Measurements from ENCODE around the gene VPS35. TPM values are rescaled to one million over a fixed set of nuclear protein-coding genes. Genes with fewer than 3 reads are reported as not detected.
"Not testable (repeated sequence)": the region's sequence is repeated elsewhere in the genome, so short reads cannot be mapped to it uniquely, and the experiment has no call there.

The VPS35 gene
- total RNA-seq, 2 experiments from 2014 or later: 58.8 to 87.2 TPM

DNA sequence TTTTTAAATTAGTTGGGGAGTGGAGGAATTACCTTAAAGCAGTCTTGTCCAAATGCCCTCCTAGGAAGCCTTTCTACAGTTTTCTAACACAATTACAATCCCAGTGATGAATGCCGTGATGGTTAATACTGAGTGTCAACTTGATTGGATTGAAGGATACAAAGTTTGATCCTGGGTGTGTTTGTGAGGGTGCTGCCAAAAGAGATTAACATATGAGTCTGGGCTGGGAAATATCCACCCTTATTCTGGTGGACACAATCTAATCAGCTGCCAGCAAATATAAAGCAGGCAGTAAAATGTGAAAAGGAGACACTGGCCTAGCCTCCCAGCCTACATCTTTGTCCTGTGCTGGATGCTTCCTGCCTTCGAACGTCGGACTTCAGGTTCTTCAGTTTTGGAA is 12.6 kb upstream of the VPS35 start:
- no peaks in the 10 kb centered on the region for H3K27me3 Mint-ChIP-seq
- peaks cover 5% of the 10 kb centered on the region for H3K4me1 Mint-ChIP-seq
- no peak for ATAC-seq
- CTCF ChIA-PET: no interaction called here
- H3K27ac Mint-ChIP-seq: no peak overlapping the region
- H3K4me3 Mint-ChIP-seq: no peak overlapping the region
- DNase-seq: no peak
- H3K36me3 Mint-ChIP-seq: peaks cover 27% of the 10 kb centered on the region
- no peaks in the 10 kb centered on the region for H3K9me3 Mint-ChIP-seq (ENCODE audit: low read depth)

DNA sequence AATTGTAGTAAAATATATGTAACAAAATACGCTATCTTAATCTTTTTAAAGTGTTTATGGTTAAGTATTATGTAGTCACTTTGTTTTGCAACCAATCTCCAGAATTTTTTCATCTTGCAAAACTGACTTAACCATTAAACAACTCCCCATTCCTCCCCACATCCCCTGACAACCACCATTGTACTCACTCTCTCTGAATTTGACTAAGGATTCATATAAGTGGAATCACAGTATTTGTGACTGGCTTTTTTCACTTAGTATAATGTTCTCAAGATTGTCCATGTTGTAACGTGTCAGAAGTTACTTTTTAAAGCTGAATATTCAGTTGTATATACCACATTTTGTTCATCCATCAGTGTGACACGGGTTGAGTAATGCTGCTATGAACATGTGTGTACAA is 11.1 kb upstream of the VPS35 start:
- Mint-ChIP-seq H3K36me3 (peaks cover 39% of the 10 kb centered on the region), H3K4me3 (no peak overlapping the region), H3K27ac (no peak overlapping the region), H3K4me1 (peaks cover 2% of the 10 kb centered on the region), H3K9me3 (ENCODE audit: low read depth) (no peaks in the 10 kb centered on the region), H3K27me3 (no peaks in the 10 kb centered on the region)
- CTCF ChIA-PET: interaction anchor here (0.8 to 1.0 kb wide), 2 partner anchors 26 to 230 kb away, joined by 3 read pairs; no protein-coding TSS in a partner anchor
- DNase-seq (no peak), ATAC-seq (no peak)

DNA sequence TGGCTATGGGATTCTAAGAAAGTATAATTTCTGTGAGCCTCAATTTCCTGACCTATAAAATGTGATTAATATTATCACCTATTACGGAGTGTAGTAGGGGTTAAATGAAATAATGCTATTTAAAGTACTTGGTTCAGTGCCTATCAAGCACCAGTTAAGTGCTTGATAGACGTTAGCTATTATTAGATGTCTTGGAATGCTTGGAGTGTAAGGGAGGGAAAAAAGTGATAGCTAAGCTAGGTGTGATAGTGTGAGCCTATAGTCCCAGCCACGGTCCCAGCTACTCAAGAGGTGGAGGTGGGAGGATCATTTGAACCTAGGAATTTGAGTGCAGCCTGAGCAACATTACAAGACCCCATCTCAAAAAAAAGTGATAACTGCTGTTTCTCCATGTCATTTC is 8.0 kb upstream of the VPS35 start:
- Mint-ChIP-seq H3K36me3 (peaks cover 47% of the 10 kb centered on the region), H3K9me3 (ENCODE audit: low read depth) (no peaks in the 10 kb centered on the region), H3K4me3 (no peak overlapping the region), H3K4me1 (peaks cover 12% of the 10 kb centered on the region), H3K27me3 (no peaks in the 10 kb centered on the region), H3K27ac (no peak overlapping the region)
- CTCF ChIA-PET: no interaction called here
- DNase-seq: no peak
- ATAC-seq: no peak

DNA sequence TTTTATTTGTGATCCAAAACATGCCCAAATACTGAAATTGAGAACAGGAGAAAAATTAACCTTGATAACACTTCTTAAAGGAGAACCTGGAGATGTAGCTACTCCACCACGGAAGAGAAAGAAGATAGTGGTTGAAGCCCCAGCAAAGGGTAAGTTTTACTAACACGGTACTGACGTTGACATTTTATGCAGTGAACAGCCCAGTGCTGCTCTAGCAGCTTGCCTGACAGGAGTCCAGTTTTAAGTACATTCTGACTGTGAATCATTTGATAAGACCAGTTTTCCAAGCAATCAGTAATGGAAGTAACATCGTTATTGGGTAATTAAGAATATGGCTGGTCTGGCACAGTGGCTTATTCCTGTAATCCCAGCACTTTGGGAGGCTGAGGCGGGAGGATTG is 7.0 kb upstream of the VPS35 start:
- Mint-ChIP-seq H3K4me3 (no peak overlapping the region), H3K27me3 (no peaks in the 10 kb centered on the region), H3K36me3 (peaks cover 55% of the 10 kb centered on the region), H3K4me1 (peaks cover 20% of the 10 kb centered on the region), H3K9me3 (ENCODE audit: low read depth) (no peaks in the 10 kb centered on the region), H3K27ac (no peak overlapping the region)
- CTCF ChIA-PET: no interaction called here
- DNase-seq (no peak), ATAC-seq (no peak)

DNA sequence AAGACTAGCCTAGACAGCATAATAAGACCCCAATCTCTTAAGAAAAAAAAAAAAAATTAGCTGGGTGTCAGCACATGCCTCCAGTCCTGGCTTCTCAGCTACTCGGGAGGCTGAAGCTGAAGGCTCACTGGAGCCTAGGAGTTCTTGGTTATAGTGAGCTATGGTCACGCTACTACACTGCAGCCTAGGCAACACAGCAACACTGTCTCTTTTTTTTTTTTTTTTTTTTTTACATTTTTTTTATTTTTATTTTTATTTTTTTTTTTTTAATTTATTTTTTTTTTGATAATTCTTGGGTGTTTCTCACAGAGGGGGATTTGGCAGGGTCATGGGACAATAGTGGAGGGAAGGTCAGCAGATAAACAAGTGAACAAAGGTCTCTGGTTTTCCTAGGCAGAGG is 4.6 kb upstream of the VPS35 start:
- Mint-ChIP-seq H3K36me3 (peaks cover 48% of the 10 kb centered on the region), H3K9me3 (ENCODE audit: low read depth) (no peaks in the 10 kb centered on the region), H3K4me3 (no peak overlapping the region), H3K27ac (no peak overlapping the region), H3K4me1 (peaks cover 24% of the 10 kb centered on the region), H3K27me3 (no peaks in the 10 kb centered on the region)
- ATAC-seq (no peak), DNase-seq (no peak)
- CTCF ChIA-PET: no interaction called here

DNA sequence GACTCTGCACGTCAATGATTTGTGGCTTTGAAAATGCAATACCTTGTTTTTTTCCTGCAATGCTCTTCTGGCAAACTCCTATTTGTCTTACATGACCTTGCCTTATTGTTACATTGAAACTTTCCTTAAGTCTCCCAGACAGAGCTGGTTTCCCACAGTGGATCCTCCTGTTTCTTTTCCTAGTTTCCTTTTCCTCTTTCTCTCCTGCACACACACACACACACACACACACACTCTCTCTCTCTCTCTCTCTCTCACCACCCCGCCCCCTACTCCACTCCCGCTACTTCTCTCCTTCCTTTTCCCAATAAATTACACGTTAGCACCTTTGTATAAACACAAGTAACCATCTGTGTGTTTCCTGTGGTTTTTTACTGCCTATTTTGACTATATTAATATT is 2.7 kb upstream of the VPS35 start:
- DNase-seq (no peak), ATAC-seq (no peak)
- Mint-ChIP-seq H3K4me3 (no peak overlapping the region), H3K27ac (peak overlapping the region; percentile 45), H3K36me3 (peaks cover 40% of the 10 kb centered on the region), H3K9me3 (ENCODE audit: low read depth) (no peaks in the 10 kb centered on the region), H3K27me3 (no peaks in the 10 kb centered on the region), H3K4me1 (peaks cover 38% of the 10 kb centered on the region)
- CTCF ChIA-PET: interaction anchor here (1.2 to 1.7 kb wide), 5 partner anchors 11 to 111 kb away, joined by 3 to 9 read pairs (median 3); no protein-coding TSS in a partner anchor

DNA sequence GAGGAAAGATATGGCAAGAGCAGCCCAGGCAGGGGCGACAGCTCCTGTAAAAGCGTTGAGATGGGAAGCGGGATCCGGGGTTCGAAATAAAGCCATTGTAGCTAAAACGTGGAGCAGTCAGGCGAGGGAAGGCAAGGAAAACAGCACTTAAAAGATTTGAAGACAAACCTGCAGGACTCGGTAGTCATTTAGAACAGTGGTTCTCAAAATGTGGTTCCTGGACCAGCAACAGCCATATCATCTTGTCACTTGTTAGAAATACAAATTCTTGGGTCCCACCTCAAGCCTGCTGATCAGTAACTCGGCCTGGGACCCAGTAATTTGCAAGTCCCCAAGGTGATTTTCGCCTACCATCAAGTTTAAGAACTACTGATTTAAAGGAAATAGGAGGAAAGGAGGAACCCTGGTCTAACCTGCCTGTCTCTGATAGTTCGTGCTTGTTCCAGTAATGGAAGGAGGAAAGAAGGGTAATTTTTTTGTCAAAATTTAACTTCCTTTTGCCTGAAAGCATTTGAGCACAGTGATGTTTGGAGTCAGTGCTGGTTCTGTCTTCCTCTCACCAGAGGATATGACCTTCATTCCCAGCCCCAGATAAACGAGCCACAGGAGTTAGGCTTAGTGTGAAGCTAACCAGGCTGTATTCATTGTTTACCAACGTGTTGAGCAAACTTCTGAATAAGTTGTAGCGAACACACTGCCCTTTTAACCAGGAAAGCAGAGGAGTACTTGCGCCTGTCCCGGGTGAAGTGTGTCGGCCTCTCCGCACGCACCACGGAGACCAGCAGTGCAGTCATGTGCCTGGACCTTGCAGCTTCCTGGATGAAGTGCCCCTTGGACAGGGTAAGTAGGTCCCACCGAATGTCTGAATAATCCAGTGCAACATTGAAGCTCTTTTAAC is 1.6 kb upstream of the VPS35 start:
- H3K27ac Mint-ChIP-seq: no peak overlapping the region
- peaks cover 31% of the 10 kb centered on the region for H3K36me3 Mint-ChIP-seq
- H3K27me3 Mint-ChIP-seq: no peaks in the 10 kb centered on the region
- ATAC-seq: no peak
- no peak overlapping the region for H3K4me3 Mint-ChIP-seq
- H3K4me1 Mint-ChIP-seq: peaks cover 43% of the 10 kb centered on the region
- CTCF ChIA-PET: interaction anchor here (0.8 to 2.5 kb wide), 8 partner anchors 8 to 164 kb away, joined by 3 to 14 read pairs (median 3); no protein-coding TSS in a partner anchor
- DNase-seq: no peak
- no peaks in the 10 kb centered on the region for H3K9me3 Mint-ChIP-seq (ENCODE audit: low read depth)

DNA sequence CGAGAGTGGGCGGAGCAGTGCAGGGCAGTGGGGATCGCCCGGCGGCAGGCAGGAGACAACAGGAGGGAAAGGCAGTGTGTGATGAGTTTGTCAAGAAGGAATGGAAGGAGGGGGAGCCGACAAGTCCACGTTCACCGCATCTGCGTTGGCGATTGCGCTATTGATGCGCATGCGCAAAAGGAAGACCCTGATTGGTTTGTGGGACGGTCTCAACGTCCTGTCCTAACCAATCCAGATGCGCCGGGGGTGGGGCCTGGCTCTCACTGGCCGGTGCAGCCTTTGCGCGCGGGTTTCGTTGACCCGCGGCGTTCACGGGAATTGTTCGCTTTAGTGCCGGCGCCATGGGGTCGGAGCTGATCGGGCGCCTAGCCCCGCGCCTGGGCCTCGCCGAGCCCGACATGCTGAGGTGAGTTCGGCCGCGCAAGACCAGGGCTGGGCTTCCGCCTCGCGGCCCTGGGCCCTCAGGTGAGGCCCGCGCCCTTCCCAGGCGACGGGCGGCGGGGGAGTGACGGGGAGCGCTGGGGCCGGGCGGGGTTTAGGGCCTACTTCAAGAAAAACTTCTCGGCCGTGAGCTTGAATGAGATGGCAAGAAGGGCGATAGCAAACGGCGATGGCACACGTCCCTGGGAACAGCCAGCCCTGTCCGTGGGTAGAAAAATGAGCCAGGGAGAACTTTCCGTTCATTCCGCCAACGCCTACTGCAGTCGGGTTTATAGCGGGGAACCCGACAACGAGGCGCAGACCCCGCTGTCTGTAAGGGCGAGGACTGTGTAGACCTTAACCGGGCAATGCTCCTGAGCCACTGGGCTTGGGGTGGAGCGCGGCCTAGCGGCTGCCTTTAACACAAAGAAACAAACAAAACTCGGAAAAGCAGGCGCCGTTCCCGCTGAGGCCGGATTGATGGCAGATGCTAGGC is 645 bp upstream of the VPS35 start, which contains the start of gene ORC6:
Gene ORC6, plus strand, starts transcription at position 295 of the 916 bp plus-strand sequence. Its CDS starts 47 bp downstream, at position 342.
- peaks cover 23% of the 10 kb centered on the region for H3K36me3 Mint-ChIP-seq
- peak; percentile 98 for DNase-seq
- H3K27me3 Mint-ChIP-seq: no peaks in the 10 kb centered on the region
- peak; percentile 84 for ATAC-seq
- CTCF ChIA-PET: interaction anchor here (0.8 to 2.5 kb wide), 6 partner anchors 9 to 165 kb away, joined by 3 to 14 read pairs (median 3); no protein-coding TSS in a partner anchor
- H3K27ac Mint-ChIP-seq: no peak within 1 kb of the TSS
- H3K4me3 Mint-ChIP-seq: no peak within 1 kb of the TSS
- no peaks in the 10 kb centered on the region for H3K9me3 Mint-ChIP-seq (ENCODE audit: low read depth)
- H3K4me1 Mint-ChIP-seq: peaks cover 48% of the 10 kb centered on the region

DNA sequence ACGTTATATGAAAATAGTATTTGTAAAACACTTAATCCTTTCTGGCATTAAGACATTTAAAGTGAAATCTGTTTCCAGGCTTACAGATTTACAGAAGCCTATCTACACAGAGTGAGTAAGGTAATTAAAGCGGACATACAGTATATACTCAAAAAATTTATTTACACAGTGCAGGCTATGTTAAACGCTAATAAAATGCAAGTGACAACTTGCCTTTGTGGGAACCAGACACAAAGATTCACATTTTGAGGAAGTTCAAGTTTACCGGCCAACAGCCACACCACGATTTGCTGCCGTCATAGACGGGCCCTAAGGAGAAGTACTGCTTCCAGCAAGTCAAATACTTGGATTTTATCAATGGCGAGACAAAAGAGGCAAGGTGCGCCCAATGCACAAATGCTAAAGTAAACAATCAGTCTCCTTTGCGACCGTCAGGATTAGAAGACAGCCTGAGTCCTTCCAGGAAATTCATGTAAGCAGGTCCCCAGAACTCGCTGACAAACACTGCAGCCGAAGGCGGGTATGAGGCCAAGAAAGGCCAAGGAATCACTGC is 801 bp downstream of the VPS35 start:
- ATAC-seq (no peak), DNase-seq (no peak)
- no peak overlapping the region for H3K4me3 Mint-ChIP-seq
- CTCF ChIA-PET: interaction anchor here (2.2 kb wide), 1 partner anchor 15 kb away, joined by 12 read pairs; no protein-coding TSS in a partner anchor
- peaks cover 57% of the 10 kb centered on the region for H3K4me1 Mint-ChIP-seq
- H3K36me3 Mint-ChIP-seq: peaks cover 20% of the 10 kb centered on the region
- H3K9me3 Mint-ChIP-seq (ENCODE audit: low read depth): no peaks in the 10 kb centered on the region
- no peak overlapping the region for H3K27ac Mint-ChIP-seq
- no peaks in the 10 kb centered on the region for H3K27me3 Mint-ChIP-seq

DNA sequence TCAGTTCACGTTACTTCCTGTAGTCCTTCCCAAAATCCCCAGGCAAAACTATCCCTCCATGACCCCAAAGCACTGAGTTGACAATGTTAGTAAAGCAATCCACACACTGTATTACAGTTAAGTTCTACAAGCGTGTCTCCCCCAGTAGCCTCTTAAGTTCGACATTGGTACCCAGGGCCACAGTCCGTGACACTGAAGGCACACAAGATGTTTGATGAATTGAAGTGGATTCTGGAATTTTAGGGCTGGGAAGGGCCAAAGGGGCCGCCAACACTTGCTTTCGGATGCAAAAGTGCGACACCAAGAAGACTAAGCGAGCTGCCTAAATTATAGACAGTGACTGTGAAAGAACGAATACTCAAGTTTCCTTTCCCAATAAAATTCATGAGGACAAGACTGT is 1.5 kb downstream of the VPS35 start:
- peaks cover 15% of the 10 kb centered on the region for H3K36me3 Mint-ChIP-seq
- peaks cover 55% of the 10 kb centered on the region for H3K4me1 Mint-ChIP-seq
- no peaks in the 10 kb centered on the region for H3K9me3 Mint-ChIP-seq (ENCODE audit: low read depth)
- no peaks in the 10 kb centered on the region for H3K27me3 Mint-ChIP-seq
- CTCF ChIA-PET: interaction anchor here (2.2 kb wide), 1 partner anchor 14 kb away, joined by 12 read pairs; no protein-coding TSS in a partner anchor
- ATAC-seq (no peak), DNase-seq (no peak)
- H3K4me3 Mint-ChIP-seq: no peak overlapping the region
- H3K27ac Mint-ChIP-seq: no peak overlapping the region

DNA sequence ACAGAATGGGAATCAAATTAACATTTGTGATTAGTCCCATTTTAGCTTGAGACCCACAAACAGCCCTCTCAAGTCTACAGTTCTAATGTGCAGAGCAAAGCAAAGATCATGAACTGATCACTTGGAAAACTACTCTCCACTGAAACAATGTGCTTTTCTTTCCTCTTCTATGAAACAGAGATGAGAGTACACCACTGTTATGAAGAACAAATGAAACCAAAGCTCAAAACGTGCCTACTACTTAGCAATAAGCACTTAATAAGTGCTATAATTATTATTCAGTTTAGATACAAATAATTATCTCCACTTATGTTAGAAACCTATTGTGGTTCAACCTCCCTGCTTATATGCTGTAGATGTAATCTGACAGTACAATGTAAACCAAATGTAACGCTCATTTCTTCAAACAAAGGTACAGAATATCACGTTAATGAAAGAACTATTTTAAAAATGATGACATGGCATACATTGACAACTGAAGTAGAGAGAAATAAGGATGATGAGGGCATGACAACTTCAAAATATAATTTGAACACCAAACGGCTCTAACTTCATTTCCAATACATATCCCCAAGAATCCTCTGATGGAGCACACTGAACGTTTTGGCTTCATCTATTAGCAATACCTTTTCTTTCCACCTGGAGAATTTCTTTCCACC is 2.0 kb downstream of the VPS35 start:
- Mint-ChIP-seq H3K27ac (no peak overlapping the region), H3K4me1 (peaks cover 50% of the 10 kb centered on the region), H3K27me3 (no peaks in the 10 kb centered on the region), H3K36me3 (peaks cover 11% of the 10 kb centered on the region), H3K4me3 (no peak overlapping the region), H3K9me3 (ENCODE audit: low read depth) (no peaks in the 10 kb centered on the region)
- CTCF ChIA-PET: interaction anchor here (1.1 to 2.2 kb wide), 2 partner anchors 11 to 13 kb away, joined by 5 to 12 read pairs; no protein-coding TSS in a partner anchor
- ATAC-seq (no peak), DNase-seq (no peak)

DNA sequence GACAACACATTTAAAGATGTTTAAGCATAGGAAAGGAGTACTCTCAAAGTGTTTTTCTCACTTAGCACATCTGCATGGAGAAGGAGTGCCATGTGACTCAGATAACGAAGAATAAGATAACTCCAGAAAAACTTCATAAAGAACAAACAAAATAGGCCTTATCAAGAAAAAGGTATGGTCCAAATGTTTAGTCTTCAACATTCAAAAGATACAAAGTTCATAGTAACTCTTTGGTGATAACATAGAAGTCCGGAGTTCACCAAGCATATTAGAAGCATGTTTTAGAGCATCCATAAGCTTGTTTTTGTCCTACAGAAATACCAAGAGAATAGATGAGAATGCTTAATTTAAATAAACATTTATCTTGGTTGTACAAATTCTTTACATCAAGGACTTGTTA is 7.1 kb downstream of the VPS35 start:
- CTCF ChIA-PET; ATAC-seq; H3K4me3 Mint-ChIP-seq; H3K27me3 Mint-ChIP-seq; DNase-seq; H3K9me3 Mint-ChIP-seq (ENCODE audit: low read depth); H3K27ac Mint-ChIP-seq: not testable (repeated sequence)
- Mint-ChIP-seq H3K36me3 (peaks cover 21% of the 10 kb centered on the region), H3K4me1 (peaks cover 23% of the 10 kb centered on the region)

All from activated CD8-positive, alpha-beta memory T cell treated with anti-CD3 and anti-CD28 coated beads, Interleukin-2, amount 10 ng/mL, durations not matched to agents 7 days and 5 days (primary cell).